MM.1S (cell line): ENCODE data around the gene URB1.

Experiments
- DNase-seq: peaks from one replicate; pipeline ENCODE4 v3.0.0-alpha.2; 2015
- H2AFZ ChIP-seq: fragments of 300-600 bp; sonication (generic); 2 replicates; pipeline ENCODE4 v1.6.0; 2016; ENCODE audit warnings: antibody characterized with exemption, low read length
- H3F3A ChIP-seq: fragments of 300-600 bp; sonication (generic); 2 replicates; pipeline ENCODE4 v1.6.1; 2016; ENCODE audit warnings: mild to moderate bottlenecking, antibody characterized with exemption, low read length, moderate library complexity, mixed read lengths; ENCODE audit not compliant: insufficient read depth
- H3K27ac ChIP-seq: fragments of 300-600 bp; sonication (generic); 2 replicates; pipeline ENCODE4 v1.5.1; 2016; ENCODE audit warnings: mild to moderate bottlenecking, low read length
- H3K27me3 ChIP-seq: fragments of 300-600 bp; sonication (generic); replicated peaks from 2 replicates; pipeline ENCODE4 v1.6.0; 2016; ENCODE audit warnings: low read length; ENCODE audit not compliant: insufficient read depth
- H3K36me3 ChIP-seq: fragments of 300-600 bp; sonication (generic); replicated peaks from 2 replicates; pipeline ENCODE4 v1.6.1; 2016; ENCODE audit warnings: mild to moderate bottlenecking, low read length, mixed read lengths; ENCODE audit not compliant: insufficient read depth
- H3K4me1 ChIP-seq: fragments of 300-600 bp; sonication (generic); 2 replicates; pipeline ENCODE4 v1.6.1; 2016; ENCODE audit warnings: low read length, mixed read lengths
- H3K4me2 ChIP-seq: fragments of 300-600 bp; sonication (generic); 2 replicates; pipeline ENCODE4 v1.6.0; 2016; ENCODE audit warnings: low read depth, low read length
- H3K4me3 ChIP-seq: fragments of 300-600 bp; sonication (generic); 2 replicates; pipeline ENCODE4 v1.5.1; 2016; ENCODE audit warnings: low read length, mixed read lengths
- H3K79me2 ChIP-seq: fragments of 300-600 bp; sonication (generic); 2 replicates; pipeline ENCODE4 v1.6.1; 2016; ENCODE audit warnings: mixed run types, low read length, mixed read lengths
- H3K9ac ChIP-seq: fragments of 300-600 bp; sonication (generic); 2 replicates; pipeline ENCODE4 v1.6.1; 2016; ENCODE audit warnings: low read length, mixed read lengths
- H3K9me2 ChIP-seq: fragments of 300-600 bp; sonication (generic); replicated peaks from 2 replicates; pipeline ENCODE4 v1.6.1; 2016; ENCODE audit warnings: mild to moderate bottlenecking, low read length, mixed read lengths; ENCODE audit not compliant: insufficient read depth
- H3K9me3 ChIP-seq: fragments of 300-600 bp; sonication (generic); replicated peaks from 2 replicates; pipeline ENCODE4 v1.6.1; 2016; ENCODE audit warnings: mild to moderate bottlenecking, low read length, mixed read lengths; ENCODE audit not compliant: insufficient read depth
- H4K20me1 ChIP-seq: fragments of 300-600 bp; sonication (generic); 2 replicates; pipeline ENCODE4 v1.6.1; 2016; ENCODE audit warnings: mild to moderate bottlenecking, low read length, moderate library complexity, mixed read lengths; ENCODE audit not compliant: insufficient read depth
- EZH2 ChIP-seq: fragments of 300-600 bp; sonication (generic); optimal IDR thresholded peaks from 2 replicates; pipeline ENCODE3; 2017; ENCODE audit warnings: low read depth, mild to moderate bottlenecking, antibody characterized with exemption, low read length, mixed read lengths
- EZH2phosphoT487 ChIP-seq: fragments of 300-600 bp; sonication (generic); IDR thresholded peaks from 2 replicates; pipeline ENCODE4 v1.6.1; 2018; ENCODE audit warnings: antibody characterized with exemption, low read length
- TF ChIP-seq, protein P1 (sequence below): fragments of 300-600 bp; sonication (generic); IDR thresholded peaks from 2 replicates; pipeline ENCODE4 v1.5.1; 2016; ENCODE audit warnings: antibody characterized with exemption, low read length, mixed read lengths

URB1 gene

DNA sequence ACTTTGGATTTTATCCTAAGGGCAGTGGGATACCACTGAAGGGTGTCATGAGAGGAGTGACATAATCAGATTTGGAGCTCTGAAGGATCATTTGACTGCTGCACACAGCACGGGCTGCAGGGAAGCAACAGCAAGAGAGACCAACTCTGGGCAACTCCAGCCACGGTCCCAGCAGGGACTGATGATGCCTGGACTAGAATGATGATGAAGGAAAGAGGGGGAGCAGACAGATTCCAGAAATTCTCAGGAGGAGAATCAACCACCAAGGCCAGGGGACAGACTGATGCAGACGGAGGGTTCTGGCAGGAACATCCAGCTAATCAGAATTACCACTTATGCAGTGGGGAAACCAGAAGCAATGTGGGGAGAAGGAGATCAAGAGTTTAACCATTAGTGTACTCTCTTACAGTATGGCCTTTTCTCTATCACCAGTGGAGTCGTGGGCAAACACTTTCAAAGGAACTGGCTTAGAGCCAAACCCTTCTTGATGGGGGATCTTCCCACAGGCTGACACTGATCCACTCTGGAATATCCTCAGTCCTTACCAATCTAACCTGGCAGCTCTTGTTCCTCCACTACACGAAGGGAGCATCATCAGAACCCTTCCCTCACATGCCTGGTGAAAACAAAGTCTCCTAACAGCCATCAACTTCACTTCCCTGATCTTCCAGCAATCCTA lies 3.3 kb downstream of the URB1 start:
- Histone ChIP-seq H3K4me2 (no peak overlapping the region), H3K36me3 (0 out of 2 replicates have a peak, but pooled peaks cover 3% of the 10 kb centered on the region), H3K9me2 (no peaks in the 10 kb centered on the region), H3F3A (peaks cover 14% of the 10 kb centered on the region), H3K79me2 (peaks cover 75% of the 10 kb centered on the region), H3K4me1 (peaks cover 14% of the 10 kb centered on the region), H2AFZ (no peak overlapping the region), H3K9me3 (no peaks in the 10 kb centered on the region), H4K20me1 (peaks cover 42% of the 10 kb centered on the region), H3K4me3 (no peak overlapping the region), H3K9ac (no peak overlapping the region), H3K27me3 (no peaks in the 10 kb centered on the region), H3K27ac (no peak overlapping the region)
- TF ChIP-seq, protein P1, sequence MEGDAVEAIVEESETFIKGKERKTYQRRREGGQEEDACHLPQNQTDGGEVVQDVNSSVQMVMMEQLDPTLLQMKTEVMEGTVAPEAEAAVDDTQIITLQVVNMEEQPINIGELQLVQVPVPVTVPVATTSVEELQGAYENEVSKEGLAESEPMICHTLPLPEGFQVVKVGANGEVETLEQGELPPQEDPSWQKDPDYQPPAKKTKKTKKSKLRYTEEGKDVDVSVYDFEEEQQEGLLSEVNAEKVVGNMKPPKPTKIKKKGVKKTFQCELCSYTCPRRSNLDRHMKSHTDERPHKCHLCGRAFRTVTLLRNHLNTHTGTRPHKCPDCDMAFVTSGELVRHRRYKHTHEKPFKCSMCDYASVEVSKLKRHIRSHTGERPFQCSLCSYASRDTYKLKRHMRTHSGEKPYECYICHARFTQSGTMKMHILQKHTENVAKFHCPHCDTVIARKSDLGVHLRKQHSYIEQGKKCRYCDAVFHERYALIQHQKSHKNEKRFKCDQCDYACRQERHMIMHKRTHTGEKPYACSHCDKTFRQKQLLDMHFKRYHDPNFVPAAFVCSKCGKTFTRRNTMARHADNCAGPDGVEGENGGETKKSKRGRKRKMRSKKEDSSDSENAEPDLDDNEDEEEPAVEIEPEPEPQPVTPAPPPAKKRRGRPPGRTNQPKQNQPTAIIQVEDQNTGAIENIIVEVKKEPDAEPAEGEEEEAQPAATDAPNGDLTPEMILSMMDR = no peak
- TF ChIP-seq EZH2 = no peak
- no peak for TF ChIP-seq EZH2phosphoT487
- DNase-seq = no peak

DNA sequence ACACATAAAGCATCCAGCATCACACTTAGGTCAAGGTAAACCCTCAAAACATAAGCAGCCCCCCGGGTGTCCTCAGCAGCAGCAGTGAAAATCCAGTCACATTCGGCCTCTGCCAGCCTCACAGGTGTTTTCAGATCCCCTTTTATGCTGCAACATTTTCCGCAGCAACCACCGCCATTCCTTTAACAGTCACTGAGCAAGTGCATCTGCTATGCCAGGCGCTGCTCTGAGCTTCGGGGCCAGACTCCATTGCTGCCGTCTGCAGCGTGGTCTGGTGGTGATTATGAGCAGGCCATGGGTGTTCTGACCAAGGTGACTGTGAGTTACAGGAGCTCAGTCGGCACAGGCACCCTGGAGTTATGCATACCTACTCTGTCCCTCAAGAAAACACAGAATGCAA lies 4.5 kb downstream of the URB1 start:
- DNase-seq = no peak
- Histone ChIP-seq H3K4me3 (no peak overlapping the region), H3K9me2 (no peaks in the 10 kb centered on the region), H2AFZ (no peak overlapping the region), H3K27ac (no peak overlapping the region), H3K9me3 (no peaks in the 10 kb centered on the region), H4K20me1 (peaks cover 42% of the 10 kb centered on the region), H3K27me3 (no peaks in the 10 kb centered on the region), H3K4me2 (no peak overlapping the region), H3F3A (peaks cover 3% of the 10 kb centered on the region), H3K9ac (no peak overlapping the region), H3K36me3 (peaks cover 9% of the 10 kb centered on the region; the same call in 1 of the 2 replicates), H3K4me1 (0 out of 2 replicates have a peak, but pooled peaks cover 6% of the 10 kb centered on the region), H3K79me2 (peaks cover 87% of the 10 kb centered on the region)
- TF ChIP-seq, protein P1 = no peak
- TF ChIP-seq EZH2phosphoT487 (no peak), EZH2 (no peak)

DNA sequence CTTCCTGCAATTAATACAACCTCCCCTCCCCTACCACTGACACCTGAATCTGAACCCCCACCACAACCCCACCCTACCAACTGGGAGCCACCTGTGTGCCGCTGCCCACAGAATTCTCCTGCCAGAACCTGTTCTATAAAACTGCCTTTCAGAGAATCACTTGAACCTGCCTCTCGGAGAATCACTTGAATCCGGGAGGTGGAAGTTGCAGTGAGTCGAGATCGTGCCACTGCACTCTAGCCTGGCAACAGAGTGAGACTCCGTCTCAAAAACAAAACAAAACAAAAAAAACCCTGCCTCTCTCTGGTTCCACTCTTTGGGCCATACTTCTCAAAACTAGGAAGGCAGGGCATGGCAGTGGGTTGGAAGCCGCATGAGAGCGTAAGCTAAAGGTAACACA lies 5.7 kb downstream of the URB1 start:
- peaks cover 92% of the 10 kb centered on the region for H3K79me2 ChIP-seq
- 0 out of 2 replicates have a peak, but pooled peaks cover 6% of the 10 kb centered on the region for H3K4me1 ChIP-seq

More for the DNA sequence above, 5.7 kb downstream of the URB1 start:
- H3K4me2 ChIP-seq = no peak overlapping the region
- no peak for DNase-seq
- H3K9ac ChIP-seq = no peak overlapping the region
- H4K20me1 ChIP-seq = peaks cover 42% of the 10 kb centered on the region
- no peak overlapping the region for H2AFZ ChIP-seq
- H3K27me3 ChIP-seq = no peaks in the 10 kb centered on the region
- H3K36me3 ChIP-seq = peaks cover 16% of the 10 kb centered on the region
- H3K9me2 ChIP-seq = no peaks in the 10 kb centered on the region
- H3F3A ChIP-seq = no peaks in the 10 kb centered on the region
- no peaks in the 10 kb centered on the region for H3K9me3 ChIP-seq
- no peak overlapping the region for H3K4me3 ChIP-seq
- no peak overlapping the region for H3K27ac ChIP-seq
- TF ChIP-seq, protein P1 = no peak
- TF ChIP-seq EZH2phosphoT487 = no peak
- no peak for TF ChIP-seq EZH2
